Posterior vena cava (tissue), 2 donors: Measurements from ENCODE around the gene FGF12. TPM values are rescaled to one million over a fixed set of nuclear protein-coding genes. Genes with fewer than 3 reads are reported as not detected.

Experiments used
- DNase-seq: peaks from one replicate; pipeline ENCODE4 v3.0.0-alpha.2; 2020; ENCODE audit warnings: low spot score
- intact Hi-C, 2 donors: fragments of 100-400 bp; cut with DNase I; formaldehyde crosslinking; loops; one replicate each; pipeline versions ENCODE4 v1.14.1 to v1.14.2; 2022 to 2023
- total RNA-seq, 2 donors: library from RNA; stranded (reverse); fragmentation: NEBNext Ultra II Directional; extraction: Animal tissue kit (Norgen Biotek cat#: 25700); gene quantifications; one replicate each; pipeline ENCODE4 v1.2.1, GENCODE V29; 2021
- donor health status: DM: yes; HTN: yes; CAD: no.
- donor health status: DM: yes; HTN: yes; CAD: no.

FGF12 gene
- total RNA-seq, 2 donors from 2014 or later, result 1.4 to 1.7 TPM

- DNase-seq, result no peak
- intact Hi-C loops, result no loop called here
Observed at GRCh38 chr3:192108820-192109219, 618.5 kb downstream of the FGF12 start.

- intact Hi-C loops, result no loop called here
- no peak for DNase-seq
Observed at GRCh38 chr3:192106543-192106942, 620.8 kb downstream of the FGF12 start.

- intact Hi-C loops, result no loop called here
- DNase-seq, result no peak
Observed at GRCh38 chr3:192092388-192093005, 634.8 kb downstream of the FGF12 start.

- intact Hi-C loops, result no loop called here
- no peak for DNase-seq
Observed at GRCh38 chr3:192091831-192092230, 635.5 kb downstream of the FGF12 start.

- no peak for DNase-seq
- intact Hi-C loops, result no loop called here
Observed at GRCh38 chr3:192090586-192090985, 636.8 kb downstream of the FGF12 start.

Other genes with a start within 250 kb of the FGF12 start
- gene MB21D2, start 190.3 kb upstream of the FGF12 start, total RNA-seq, result 1 to 10 TPM; 5.2 to 6.3 TPM